Pancreas (tissue), 10 donors: ENCODE data around the gene THPO. TPM values are rescaled to one million over a fixed set of nuclear protein-coding genes. Genes with fewer than 3 reads are reported as not detected.

ENCODE experiments used
- ATAC-seq, 4 donors: fragments of 200-7000 bp; cut with Tn5 transposase; one replicate each; pipeline versions ENCODE4 v1.8.0 to v1.9.1; 2020; ENCODE audit warnings: mild to moderate bottlenecking in 4 of 4, moderate library complexity in 4 of 4
- DNase-seq, 6 donors: peaks; one replicate each; pipeline ENCODE4 v3.0.0-alpha.2; 2020
- FAIRE-seq: peaks from 2 replicates; lab custom pipeline; 2012; peaks lifted over from hg19 to GRCh38; lab: Jason Lieb, UNC
- H3K27ac ChIP-seq, 4 donors: fragments of 200-600 bp; sonication (generic); 1 replicate in 3 of 4; 2 replicates in 1 of 4; pipeline versions ENCODE4 v1.5.0 to v1.8.0; 2020
- H3K27me3 ChIP-seq, 4 donors: fragments of 200-600 bp; one replicate each; pipeline ENCODE4 v1.8.0; 2021
- H3K36me3 ChIP-seq, 3 donors: fragments of 200-600 bp; sonication (generic) in 1 of 3; one replicate each; pipeline versions ENCODE4 v1.5.0 to v1.8.0; 2020 to 2021
- H3K4me1 ChIP-seq, 3 donors: fragments of 200-600 bp; one replicate each; pipeline ENCODE4 v1.8.0; 2021
- H3K4me3 ChIP-seq, 4 donors: fragments of 200-600 bp; sonication (generic) in 2 of 4; one replicate each; pipeline versions ENCODE4 v1.5.0 to v1.8.0; 2020 to 2021
- H3K9me3 ChIP-seq, 4 donors: fragments of 200-600 bp; one replicate each; pipeline ENCODE4 v1.8.0; 2021
- WGBS, 2 donors: extraction: QIAGEN DNeasy Blood & Tissue Kit; methylation state at CpG; one replicate each; pipeline ENCODE4 v1.1.7; 2013; 5-methylcytosine and 5-hydroxymethylcytosine counted together
- intact Hi-C, 3 donors: fragments of 100-400 bp; cut with DNase I; formaldehyde crosslinking; loops; one replicate each; pipeline versions ENCODE4 v1.11.1 to v1.14.2; 2022
- polyA plus RNA-seq, 2 donors: library from polyadenylated mRNA; stranded (reverse); fragments of 200-250 nt; gene quantifications; one replicate each; pipeline ENCODE4 v1.2.3, GENCODE V29; 2013
- total RNA-seq, 6 donors: library from RNA; stranded (reverse); fragmentation: NEBNext Ultra II Directional in 4 of 6; extraction: Animal tissue kit (Norgen Biotek cat#: 25700) in 4 of 6; gene quantifications; one replicate each; pipeline versions ENCODE4 v1.2.1 to v1.2.4, GENCODE V29; 2021 to 2023
- TF ChIP-seq, protein P1 (sequence below), 4 donors: fragments of 200-600 bp; sonication (generic) in 3 of 4; IDR thresholded peaks; one replicate each; pipeline versions ENCODE4 v1.5.0 to v1.8.0; 2021; ENCODE audit warnings: antibody characterized with exemption in 4 of 4
- donor health status: healthy with polysubstance abuse.
- donor health status: DM: no; HTN: no; CAD: no; lungs with moderate emphysema.
- donor health status: DM: no; HTN: no; CAD: no.
- donor health status: control.
- donor health status: control.
- donor health status: Bipolar disorder and iron deficiency.
- donor health status: DM: yes; HTN: yes; CAD: no.
- donor health status: DM: no; HTN: no; CAD: no.
- donor health status: DM: no; HTN: no; CAD: no.
- donor health status: DM: yes; HTN: yes; CAD: no.

THPO gene
- total and polyA plus RNA-seq, 8 donors, result 0.28 to 1.3 (median 0.54) TPM; not detected in 1

GRCh38 chr3:184360929-184361531 is 17.0 kb downstream of the THPO start:
- 4 to 5% methylated on average over 24 of the region's 24 CpGs for WGBS, 2 donors
- Histone ChIP-seq H3K27me3 (no peaks in the 10 kb centered on the region), H3K4me1 (peaks cover 0 to 10% (median 0%) of the 10 kb centered on the region in 3 donors), H3K9me3 (no peaks in the 10 kb centered on the region), H3K36me3 (peaks cover 0 to 5% (median 0%) of the 10 kb centered on the region in 3 donors), H3K27ac (peak overlapping the region; percentile 12 to 97 (median 66)), H3K4me3 (peak overlapping the region; percentile 74 to 97 (median 78))
- FAIRE-seq (no peak), DNase-seq (peak in 3 of 6 donors; percentile 10 to 33 (median 26)), ATAC-seq (no peak)
- intact Hi-C loops, result no loop called here
- TF ChIP-seq, protein P1, sequence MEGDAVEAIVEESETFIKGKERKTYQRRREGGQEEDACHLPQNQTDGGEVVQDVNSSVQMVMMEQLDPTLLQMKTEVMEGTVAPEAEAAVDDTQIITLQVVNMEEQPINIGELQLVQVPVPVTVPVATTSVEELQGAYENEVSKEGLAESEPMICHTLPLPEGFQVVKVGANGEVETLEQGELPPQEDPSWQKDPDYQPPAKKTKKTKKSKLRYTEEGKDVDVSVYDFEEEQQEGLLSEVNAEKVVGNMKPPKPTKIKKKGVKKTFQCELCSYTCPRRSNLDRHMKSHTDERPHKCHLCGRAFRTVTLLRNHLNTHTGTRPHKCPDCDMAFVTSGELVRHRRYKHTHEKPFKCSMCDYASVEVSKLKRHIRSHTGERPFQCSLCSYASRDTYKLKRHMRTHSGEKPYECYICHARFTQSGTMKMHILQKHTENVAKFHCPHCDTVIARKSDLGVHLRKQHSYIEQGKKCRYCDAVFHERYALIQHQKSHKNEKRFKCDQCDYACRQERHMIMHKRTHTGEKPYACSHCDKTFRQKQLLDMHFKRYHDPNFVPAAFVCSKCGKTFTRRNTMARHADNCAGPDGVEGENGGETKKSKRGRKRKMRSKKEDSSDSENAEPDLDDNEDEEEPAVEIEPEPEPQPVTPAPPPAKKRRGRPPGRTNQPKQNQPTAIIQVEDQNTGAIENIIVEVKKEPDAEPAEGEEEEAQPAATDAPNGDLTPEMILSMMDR (IDR thresholded peaks at IDR 0.05), result no peak

DNA sequence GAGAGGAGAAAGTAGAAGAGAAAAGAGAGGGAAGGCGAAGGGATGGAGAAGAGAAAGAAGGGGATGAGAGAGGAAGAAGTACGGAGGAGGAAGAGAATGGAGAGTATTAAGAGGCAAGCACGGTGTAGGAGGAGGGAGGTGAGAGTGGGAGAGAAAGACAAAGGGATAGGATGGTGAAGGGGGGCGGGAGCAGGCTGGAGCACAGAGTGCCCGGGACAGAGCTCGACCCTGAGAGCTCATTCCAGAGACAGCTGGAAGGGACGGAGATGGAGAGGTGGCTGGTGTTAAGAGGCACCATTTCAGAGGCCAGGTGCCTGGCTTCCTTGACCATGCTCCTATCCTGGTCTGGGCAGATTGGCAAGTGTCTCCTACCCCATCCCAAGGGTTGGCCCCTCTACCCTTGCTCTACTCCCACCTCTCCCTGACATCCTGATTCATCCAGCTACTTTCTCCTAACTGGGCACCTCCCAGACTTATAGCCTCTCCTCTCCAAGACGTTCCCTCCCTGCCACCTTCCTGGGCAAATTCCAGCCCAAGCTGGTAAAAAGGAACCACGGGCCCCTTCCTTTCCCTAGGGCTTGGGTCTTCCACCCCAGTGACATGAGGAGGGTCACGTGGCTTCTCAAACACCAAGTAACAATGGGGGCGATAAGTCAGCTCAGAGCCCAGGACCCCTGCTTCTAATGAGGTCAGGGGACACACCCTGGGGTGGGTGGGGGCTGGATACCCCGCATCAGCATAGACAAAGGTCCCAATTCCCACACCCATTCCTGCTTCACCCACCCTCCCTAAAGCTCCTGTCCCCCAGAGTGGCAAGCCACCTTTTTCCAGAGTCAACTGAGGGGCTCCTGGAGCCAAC is 17.7 kb downstream of the THPO start:
- 63 to 64% methylated on average over 12 of the region's 12 CpGs for WGBS, 2 donors
- intact Hi-C loops, result no loop called here
- TF ChIP-seq, protein P1 (IDR thresholded peaks at IDR 0.05), result no peak
- ATAC-seq (no peak), DNase-seq (peak in 3 of 6 donors; percentile 18 to 29 (median 22)), FAIRE-seq (no peak)
- Histone ChIP-seq H3K27me3 (no peaks in the 10 kb centered on the region), H3K36me3 (peaks cover 0 to 3% (median 0%) of the 10 kb centered on the region in 3 donors), H3K4me3 (peak overlapping the region; percentile 74 to 97 (median 78)), H3K4me1 (peaks cover 0 to 10% (median 0%) of the 10 kb centered on the region in 3 donors), H3K9me3 (no peaks in the 10 kb centered on the region), H3K27ac (peak overlapping the region in 3 of 4 donors; percentile 12 to 97 (median 97))

GRCh38 chr3:184359610-184360009 is 18.4 kb downstream of the THPO start:
- no peak overlapping the region for H3K4me3 ChIP-seq
- intact Hi-C loops, result no loop called here
- peaks cover 0 to 8% (median 0%) of the 10 kb centered on the region in 3 donors for H3K4me1 ChIP-seq
- H3K27me3 ChIP-seq, result no peaks in the 10 kb centered on the region
- no peak for FAIRE-seq
- H3K9me3 ChIP-seq, result no peaks in the 10 kb centered on the region
- no peaks in the 10 kb centered on the region for H3K36me3 ChIP-seq
- peak in 5 of 6 donors; percentile 45 to 71 (median 57) for DNase-seq
- WGBS, 2 donors, result 60 to 82% methylated on average over 9 of the region's 9 CpGs
- no peak for ATAC-seq
- no peak overlapping the region for H3K27ac ChIP-seq
- TF ChIP-seq, protein P1 (IDR thresholded peaks at IDR 0.05), result no peak

DNA sequence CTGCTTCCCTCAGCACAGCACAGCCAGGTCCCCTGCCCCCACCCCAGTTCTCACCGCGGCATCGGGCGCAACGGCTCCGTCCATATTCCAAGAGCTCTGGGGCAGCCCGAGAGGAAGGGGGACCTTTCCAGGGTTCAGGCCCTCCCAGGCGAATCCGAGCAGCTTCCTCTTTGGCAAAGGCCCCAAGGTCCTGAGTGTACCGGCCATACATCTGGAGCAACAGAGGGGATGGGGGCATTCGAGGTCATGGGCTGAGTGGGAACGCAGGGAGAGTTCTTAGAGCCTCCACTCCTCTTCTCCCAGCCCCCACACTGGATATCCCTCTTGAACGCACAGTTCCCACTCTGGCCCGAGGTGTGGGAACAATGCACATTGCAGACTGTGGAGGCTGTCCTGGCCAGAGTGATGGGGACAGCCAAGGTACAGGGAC is 19.1 kb downstream of the THPO start:
- TF ChIP-seq, protein P1 (IDR thresholded peaks at IDR 0.05), result no peak
- no peak overlapping the region for H3K27ac ChIP-seq
- intact Hi-C loops, result no loop called here
- H3K4me1 ChIP-seq, result peaks cover 0 to 1% (median 0%) of the 10 kb centered on the region in 3 donors
- ATAC-seq, result no peak
- H3K9me3 ChIP-seq, result no peaks in the 10 kb centered on the region
- H3K4me3 ChIP-seq, result no peak overlapping the region
- no peaks in the 10 kb centered on the region for H3K36me3 ChIP-seq
- 49 to 56% methylated on average over 14 of the region's 14 CpGs for WGBS, 2 donors
- DNase-seq, result peak in 3 of 6 donors; percentile 11 to 55 (median 34)
- H3K27me3 ChIP-seq, result no peaks in the 10 kb centered on the region
- FAIRE-seq, result no peak
